Measurements from ENCODE around the gene CASP6.

DNA sequence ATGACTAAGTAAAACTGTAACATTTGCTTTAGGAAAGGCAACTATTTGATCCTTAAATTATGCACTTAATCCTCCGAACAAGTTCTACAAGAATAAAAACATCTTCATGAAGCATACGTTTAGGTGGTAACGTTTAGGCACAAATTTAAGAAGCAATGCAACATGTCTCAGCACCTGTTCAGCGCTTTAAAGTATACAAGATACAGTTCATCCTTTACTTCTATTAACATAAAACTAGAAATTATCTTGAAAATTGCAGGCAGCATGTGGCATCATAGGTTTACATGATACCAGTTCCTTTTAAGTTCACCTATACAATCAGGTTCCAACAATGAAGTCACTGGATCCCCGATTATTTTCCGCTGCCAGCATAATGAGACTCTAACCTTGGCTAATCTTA, 25.1 kb upstream of the CASP6 start:
- TF ChIP-seq, protein P1, sequence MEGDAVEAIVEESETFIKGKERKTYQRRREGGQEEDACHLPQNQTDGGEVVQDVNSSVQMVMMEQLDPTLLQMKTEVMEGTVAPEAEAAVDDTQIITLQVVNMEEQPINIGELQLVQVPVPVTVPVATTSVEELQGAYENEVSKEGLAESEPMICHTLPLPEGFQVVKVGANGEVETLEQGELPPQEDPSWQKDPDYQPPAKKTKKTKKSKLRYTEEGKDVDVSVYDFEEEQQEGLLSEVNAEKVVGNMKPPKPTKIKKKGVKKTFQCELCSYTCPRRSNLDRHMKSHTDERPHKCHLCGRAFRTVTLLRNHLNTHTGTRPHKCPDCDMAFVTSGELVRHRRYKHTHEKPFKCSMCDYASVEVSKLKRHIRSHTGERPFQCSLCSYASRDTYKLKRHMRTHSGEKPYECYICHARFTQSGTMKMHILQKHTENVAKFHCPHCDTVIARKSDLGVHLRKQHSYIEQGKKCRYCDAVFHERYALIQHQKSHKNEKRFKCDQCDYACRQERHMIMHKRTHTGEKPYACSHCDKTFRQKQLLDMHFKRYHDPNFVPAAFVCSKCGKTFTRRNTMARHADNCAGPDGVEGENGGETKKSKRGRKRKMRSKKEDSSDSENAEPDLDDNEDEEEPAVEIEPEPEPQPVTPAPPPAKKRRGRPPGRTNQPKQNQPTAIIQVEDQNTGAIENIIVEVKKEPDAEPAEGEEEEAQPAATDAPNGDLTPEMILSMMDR (IDR thresholded peaks at IDR 0.05) = no peak
- TF ChIP-seq POLR2A (IDR thresholded peaks at IDR 0.05) = no peak

Data from uterus (tissue), 2 donors.